HG03342 (cell line): ENCODE results near the gene ZNF786.
A peak's percentile ranks its signal among the peaks of the same experiment; 100 is the strongest.
"Not testable (repeated sequence)": the region's sequence is repeated elsewhere in the genome, so short reads cannot be mapped to it uniquely, and the experiment has no call there.

Experiments used
- ATAC-seq: cut with Tn5 transposase; IDR thresholded peaks from one replicate; pipeline ENCODE4 v1.9.1; 2021; ENCODE audit warnings: mild to moderate bottlenecking, moderate library complexity; ENCODE audit not compliant: unreplicated experiment

ZNF786 gene

DNA sequence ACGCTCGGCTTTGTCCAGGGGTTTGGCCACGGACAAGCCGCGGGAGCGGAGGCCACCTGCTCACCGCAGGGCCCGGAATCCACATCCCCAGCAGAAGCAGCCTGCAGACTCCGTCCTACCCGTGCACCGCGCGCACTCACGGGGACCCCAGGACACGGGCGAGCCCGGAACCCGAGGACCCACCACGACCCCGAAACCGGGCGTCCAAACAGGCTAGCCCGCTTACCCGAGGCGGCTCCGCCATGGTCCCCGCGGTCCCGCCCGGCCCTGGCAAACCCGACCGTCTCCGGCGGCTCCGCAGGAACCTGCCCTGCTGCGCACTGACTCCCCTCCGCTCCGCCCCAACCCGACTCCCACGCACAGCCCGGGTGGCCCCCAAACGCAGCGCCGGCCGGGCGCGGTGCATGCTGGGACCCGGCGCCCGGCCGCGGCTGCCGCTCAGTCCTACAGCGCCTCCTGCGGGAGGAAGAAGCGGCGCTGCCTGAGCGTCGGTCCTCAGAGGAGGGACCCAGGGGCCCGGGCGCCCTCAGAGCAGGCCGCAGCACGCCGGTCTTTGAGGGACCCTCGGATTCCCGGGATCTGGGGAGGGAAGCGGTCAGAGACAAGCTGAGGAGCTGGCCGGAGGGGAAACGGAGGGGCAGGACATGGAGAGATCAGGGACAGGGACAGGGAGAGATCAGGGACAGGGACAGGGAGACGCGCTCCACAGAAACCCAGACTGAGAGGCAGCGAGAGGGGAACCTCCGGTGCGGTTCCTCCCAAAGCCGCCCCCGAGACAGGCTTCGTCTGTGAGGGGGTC, at the start of gene ZNF786:
TSS of gene ZNF786 (minus strand) at position 322 of the 799 bp plus-strand sequence. CDS start at position 244, 78 bp downstream.
- ATAC-seq: peak; percentile 83

DNA sequence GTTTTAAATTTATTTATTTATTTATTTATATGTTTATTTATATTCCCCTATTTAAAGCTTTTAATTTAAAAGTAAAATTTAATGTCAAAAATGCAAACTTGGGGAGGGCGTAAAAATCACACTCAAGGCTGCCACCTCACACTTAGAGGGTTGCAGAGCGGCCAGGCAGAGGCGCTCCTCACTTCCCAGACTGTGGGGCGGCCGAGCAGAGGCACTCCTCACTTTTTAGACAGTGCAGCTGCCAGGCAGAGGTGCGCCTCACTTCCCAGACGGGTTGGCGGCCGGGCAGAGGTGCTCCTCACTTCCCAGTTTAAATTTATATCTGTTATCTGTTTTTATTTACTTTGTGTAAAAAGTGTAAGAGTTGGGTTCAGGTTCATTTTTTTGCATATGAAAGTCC, 45.6 kb upstream of the ZNF786 start:
- no peak for ATAC-seq

DNA sequence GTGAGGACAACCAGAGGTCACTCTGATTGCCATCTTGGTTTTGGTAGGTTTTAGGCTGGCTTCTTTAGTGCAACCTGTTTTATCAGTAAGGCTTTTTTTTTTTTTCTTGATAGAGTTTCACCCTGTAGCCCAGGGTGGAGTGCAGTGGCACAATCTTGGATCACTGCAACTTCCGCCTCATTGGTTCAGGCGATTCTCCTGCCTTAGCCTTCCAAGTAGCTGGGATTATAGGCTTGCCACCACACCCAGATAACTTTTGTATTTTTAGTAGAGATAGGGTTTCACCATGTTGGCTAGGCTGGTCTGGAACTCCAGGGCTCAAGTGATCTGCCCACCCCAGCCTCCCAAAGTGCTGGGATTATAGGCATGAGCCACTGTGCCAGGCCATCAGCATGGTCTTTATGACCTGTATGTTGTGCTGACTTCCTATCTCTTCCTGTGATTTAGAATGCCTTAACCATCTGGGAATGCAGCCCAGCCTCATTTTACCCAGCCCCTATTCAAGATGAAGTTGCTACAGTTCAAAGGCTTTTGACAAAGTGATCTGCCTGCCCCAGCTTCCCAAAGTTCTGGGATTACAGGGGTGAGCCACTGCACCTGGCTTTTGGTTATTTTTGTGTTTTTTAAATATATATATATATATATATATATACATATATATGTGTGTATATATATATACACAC, 42.7 kb upstream of the ZNF786 start:
- no peak for ATAC-seq

DNA sequence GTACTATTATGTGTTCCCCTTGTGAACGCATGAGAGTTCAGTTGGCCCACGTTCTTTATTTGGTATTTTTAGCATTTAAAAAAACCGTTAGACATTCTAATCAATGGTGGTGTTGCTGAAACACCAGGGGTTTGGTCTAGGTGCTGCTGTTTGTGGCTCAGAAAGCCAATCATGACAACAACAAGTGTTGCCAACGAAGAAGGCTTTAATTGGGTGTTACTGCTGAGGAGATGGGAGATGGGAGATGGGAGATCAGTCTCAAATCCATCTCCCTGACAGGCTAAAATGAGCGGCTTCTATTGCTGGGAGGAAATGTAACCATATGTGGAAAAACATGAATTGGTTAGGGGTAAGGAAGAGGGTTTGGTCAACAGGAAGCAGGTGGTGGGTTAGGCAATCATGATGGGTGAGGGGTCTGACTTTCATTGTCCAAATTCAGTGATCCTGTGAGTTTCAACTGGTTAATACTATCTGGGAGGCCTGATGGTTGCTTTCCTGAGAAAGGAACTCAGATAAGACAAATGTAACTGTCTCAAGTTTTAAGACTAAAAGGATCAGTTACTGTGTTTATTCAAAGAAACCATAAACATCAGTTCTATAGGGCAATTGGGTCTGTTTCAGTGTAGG, 40.2 kb upstream of the ZNF786 start:
- no peak for ATAC-seq

GRCh38 chr7:149126662-149127266, 36.2 kb upstream of the ZNF786 start:
- ATAC-seq: peak; percentile 34

GRCh38 chr7:149125863-149126661, 35.5 kb upstream of the ZNF786 start, which contains the start of gene ZNF425:
TSS of gene ZNF425 (minus strand) at chr7:149126324. CDS start at chr7:149126213, 111 bp downstream.
- ATAC-seq: peak; percentile 84

GRCh38 chr7:149125189-149125862, 34.8 kb upstream of the ZNF786 start:
- ATAC-seq: no peak

DNA sequence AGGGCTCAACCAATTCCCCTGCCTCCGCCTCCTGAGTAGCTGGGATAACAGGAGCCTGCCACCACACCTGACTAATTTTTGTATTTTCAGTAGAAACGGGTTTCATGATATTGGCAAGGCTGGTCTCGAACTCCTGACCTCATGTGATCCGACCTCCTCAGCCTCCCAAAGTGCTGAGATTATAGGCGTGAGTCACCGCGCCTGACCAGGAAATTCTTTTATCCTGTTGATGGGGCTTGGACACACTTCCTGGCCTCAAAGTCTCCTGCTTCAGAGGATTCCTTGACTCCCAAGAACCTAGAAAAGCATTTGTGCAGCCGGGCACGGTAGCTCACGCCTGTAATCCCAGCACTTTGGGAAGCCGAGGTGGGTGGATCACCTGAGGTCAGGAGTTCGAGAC, 19.5 kb upstream of the ZNF786 start:
- no peak for ATAC-seq

GRCh38 chr7:149104749-149105148, 14.2 kb upstream of the ZNF786 start:
- no peak for ATAC-seq

DNA sequence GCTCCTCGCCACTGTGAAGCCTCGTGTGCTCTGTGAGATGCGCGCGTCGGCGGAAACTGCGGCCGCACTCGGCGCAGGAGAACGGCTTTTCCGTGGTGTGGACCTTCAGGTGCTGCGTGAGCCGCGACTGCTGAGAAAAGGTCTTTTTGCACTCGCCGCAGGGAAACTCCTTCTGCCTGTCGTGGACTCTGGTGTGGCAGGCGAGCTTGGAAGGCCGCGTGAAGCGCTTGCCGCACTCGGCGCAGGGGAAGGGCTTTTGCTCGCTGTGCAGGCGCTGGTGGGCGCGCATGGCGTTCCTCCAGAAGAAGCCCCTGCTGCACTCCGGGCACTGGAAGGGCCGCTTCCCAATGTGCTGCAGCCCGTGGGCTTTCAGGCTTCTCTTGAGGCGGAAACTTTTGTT, 13.7 kb upstream of the ZNF786 start:
- no peak for ATAC-seq

DNA sequence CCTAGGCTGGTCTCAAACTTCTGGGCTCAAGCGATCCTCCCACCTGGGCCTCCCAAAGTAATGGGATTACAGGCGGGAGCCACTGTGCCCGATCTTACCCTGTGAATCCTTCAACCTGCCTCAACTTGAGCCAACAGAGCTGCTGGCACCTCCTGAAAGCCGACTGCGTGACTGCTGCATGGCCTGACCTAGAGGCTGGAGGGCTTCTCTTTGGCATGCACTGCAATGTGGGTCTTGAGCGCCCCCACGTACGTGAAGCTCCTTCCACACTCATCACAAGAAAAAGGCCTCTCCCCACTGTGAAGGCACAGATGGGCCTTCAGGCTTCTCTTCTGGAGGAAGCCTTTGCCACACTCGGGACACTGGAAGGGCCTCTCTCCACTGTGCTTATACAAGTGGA, 12.9 kb upstream of the ZNF786 start:
- ATAC-seq: no peak

GRCh38 chr7:149102666-149103065, 12.1 kb upstream of the ZNF786 start:
- no peak for ATAC-seq

DNA sequence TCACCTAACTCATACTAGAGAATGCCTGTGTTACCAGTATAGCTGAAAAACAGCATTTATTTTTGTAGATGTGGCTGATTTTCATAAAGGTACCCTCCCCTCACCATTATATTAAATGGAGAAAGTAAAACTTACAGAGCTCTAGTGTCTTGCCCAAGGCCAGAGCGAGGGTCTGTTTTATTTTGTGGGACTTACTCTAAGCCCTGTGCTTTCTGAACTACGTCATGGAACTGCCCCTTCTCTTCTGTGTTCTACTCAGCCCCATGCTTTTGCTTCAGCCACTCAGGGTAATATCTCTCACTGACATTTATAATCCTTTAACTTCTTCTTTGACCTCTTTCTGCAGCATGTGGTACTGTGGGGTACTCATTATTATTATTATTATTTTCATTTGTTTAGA, 10.3 kb upstream of the ZNF786 start:
- ATAC-seq: no peak

DNA sequence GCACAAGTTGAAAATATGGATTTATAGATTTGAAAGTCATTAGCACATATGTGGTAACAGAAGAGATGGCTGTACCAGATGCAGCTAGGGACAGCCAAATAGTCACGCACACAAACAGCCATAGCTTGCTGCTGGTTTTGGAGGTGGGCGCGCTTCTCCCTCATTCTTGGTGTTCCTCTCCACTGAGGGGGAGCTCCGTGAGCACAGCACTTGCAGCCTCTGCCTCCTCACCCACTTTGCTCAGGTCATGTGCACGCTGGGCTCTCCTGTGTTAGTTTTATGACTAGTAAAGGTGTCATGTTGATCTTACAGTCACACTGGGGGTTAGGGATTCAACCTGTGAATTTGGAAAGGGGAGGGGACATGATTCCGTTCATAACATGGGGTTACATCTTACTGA, 8.5 kb upstream of the ZNF786 start:
- ATAC-seq: no peak

DNA sequence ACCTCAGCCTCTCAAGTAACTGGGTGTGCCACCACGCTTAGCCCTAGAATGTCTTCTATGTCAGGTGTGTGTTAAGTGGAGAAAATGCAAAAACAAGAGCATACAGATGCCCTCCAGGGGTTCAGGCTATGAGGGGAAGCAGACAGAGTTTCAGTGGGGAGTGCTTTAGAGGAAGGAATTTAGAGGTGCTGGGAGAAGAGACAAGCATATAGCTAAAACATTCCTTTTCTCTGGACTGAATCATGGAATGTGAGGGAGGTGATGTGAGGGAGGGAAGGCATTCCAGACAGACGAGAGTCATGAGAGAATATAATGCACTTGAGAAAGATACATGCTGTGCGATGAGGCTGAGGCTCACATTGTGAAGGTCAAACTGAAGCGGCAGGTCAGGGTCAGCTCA, 6.6 kb upstream of the ZNF786 start:
- no peak for ATAC-seq

- no peak for ATAC-seq
These were observed 2.7 kb upstream of the ZNF786 start for GRCh38 chr7:149093228-149093627.

DNA sequence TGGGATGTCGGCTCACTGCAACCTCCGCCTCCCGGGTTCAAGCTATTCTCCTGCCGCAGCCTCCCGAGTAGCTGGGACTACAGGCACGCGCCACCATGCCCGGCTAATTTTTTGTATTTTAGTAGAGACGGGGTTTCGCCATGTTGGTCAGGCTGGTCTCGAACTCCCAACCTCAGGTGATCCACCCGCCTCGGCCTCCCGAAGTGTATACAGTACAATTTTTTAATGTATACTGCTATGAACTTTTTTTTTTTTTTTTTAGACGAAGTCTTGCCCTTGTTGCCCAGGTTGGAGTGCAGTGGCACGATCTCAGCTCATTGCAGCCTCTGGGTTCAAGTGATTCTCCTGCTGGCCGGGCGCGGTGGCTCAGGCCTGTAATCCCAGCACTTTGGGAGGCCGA, 1.7 kb upstream of the ZNF786 start:
- ATAC-seq: not testable (repeated sequence)

DNA sequence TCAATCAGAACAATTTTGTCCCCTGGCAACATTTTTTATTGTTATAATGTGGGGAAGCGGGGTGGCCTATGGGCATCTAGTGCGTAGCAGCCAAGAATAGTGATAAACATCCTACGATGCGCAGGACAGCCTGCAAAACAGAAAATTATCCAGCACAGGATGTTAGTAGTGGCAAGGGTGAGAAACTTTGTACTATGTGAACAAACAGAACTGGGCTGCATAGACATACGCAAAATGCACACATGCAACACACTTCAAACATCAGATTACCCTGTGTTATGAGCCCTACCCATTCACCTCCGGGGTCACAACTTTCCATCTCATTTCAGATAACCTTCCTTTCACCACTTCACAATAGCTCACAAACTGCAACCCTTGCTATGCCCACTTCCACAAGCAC, 3.1 kb downstream of the ZNF786 start:
- no peak for ATAC-seq

GRCh38 chr7:149085866-149086265, 4.7 kb downstream of the ZNF786 start:
- ATAC-seq: no peak

GRCh38 chr7:149084407-149084806, 6.1 kb downstream of the ZNF786 start:
- ATAC-seq: no peak
